SK-N-SH (cell line): ENCODE measurements around the gene CTTNBP2NL.
"Not testable (repeated sequence)": the region's sequence is repeated elsewhere in the genome, so short reads cannot be mapped to it uniquely, and the experiment has no call there.

Source experiments
- CTCF ChIP-seq: fragments of 200-600 bp; sonication (generic); IDR thresholded peaks from 2 replicates; pipeline ENCODE4 v1.6.1; 2017; ENCODE audit warnings: antibody characterized with exemption, mild to moderate bottlenecking, moderate library complexity
- ELF1 ChIP-seq: IDR thresholded peaks from 2 replicates; pipeline ENCODE4 v1.4.0; 2012
- EP300 ChIP-seq, 2 experiments: IDR thresholded peaks; 2 replicates each; pipeline versions ENCODE4 v1.4.0 to v1.6.1; 2012; ENCODE audit warnings: borderline replicate concordance in 1 of 2, low read depth in 1 of 2, low read length in 1 of 2
- SIN3A ChIP-seq: IDR thresholded peaks from 2 replicates; pipeline ENCODE4 v1.6.1; 2012; ENCODE audit warnings: low read depth, mild to moderate bottlenecking, low read length, moderate library complexity, borderline replicate concordance
- TAF1 ChIP-seq: IDR thresholded peaks from 2 replicates; pipeline ENCODE4 v1.6.1; 2012; ENCODE audit warnings: low read depth, mild to moderate bottlenecking, low read length, moderate library complexity, borderline replicate concordance

- not testable (repeated sequence) for TF ChIP-seq CTCF; TAF1; ELF1; EP300 (IDR thresholded peaks at IDR 0.05; ENCODE audit: borderline replicate concordance in 1 of 2, low read depth in 1 of 2, low read length in 1 of 2); SIN3A
These were observed 91.7 kb downstream of the CTTNBP2NL start for GRCh38 chr1:112487686-112488085.
